ENCODE data around the gene NACC2. TPM values are rescaled to one million over a fixed set of nuclear protein-coding genes. Genes with fewer than 3 reads are reported as not detected.

Gene NACC2
- total RNA-seq, 4 donors from 2014 or later = 22.2 to 64.3 (median 26.5) TPM

- intact Hi-C loops (cut with DNase I; ENCODE audit: low total_unique reads) = no loop called here
- Histone ChIP-seq H3K27ac (no peak overlapping the region), H3K36me3 (peaks cover 0 to 8% (median 0%) of the 10 kb centered on the region in 4 donors), H3K9me3 (no peaks in the 10 kb centered on the region), H3K4me1 (peaks cover 20 to 30% (median 24%) of the 10 kb centered on the region in 4 donors), H3K4me3 (no peak overlapping the region), H3K27me3 (no peaks in the 10 kb centered on the region)
- no peak for TF ChIP-seq EP300 (IDR thresholded peaks at IDR 0.05; ENCODE audit: low read depth)
- no peak for TF ChIP-seq CTCF (IDR thresholded peaks at IDR 0.05)
- TF ChIP-seq POLR2AphosphoS5 (IDR thresholded peaks at IDR 0.05) = no peak
- no peak for TF ChIP-seq POLR2A (IDR thresholded peaks at IDR 0.05)
- 84 to 93% methylated on average over 8 to 18 of the region's 21 CpGs for WGBS, 2 donors (ENCODE audit: low coverage in 1 of 2)
- DNase-seq = no peak
- in situ Hi-C loops (cut with MboI; ENCODE audit: low pct_ligation_motif_present in 1 of 4, low pct_unique_long_range_greater_than_20kb in 1 of 4, low sequenced_read_pairs in 3 of 4) = no loop called here
Observed at GRCh38 chr9:136047775-136048559, 47.1 kb downstream of the NACC2 start.

GRCh38 chr9:136047076-136047774 is 47.9 kb downstream of the NACC2 start:
- peaks cover 0 to 8% (median 0%) of the 10 kb centered on the region in 4 donors for H3K36me3 ChIP-seq
- H3K27ac ChIP-seq = no peak overlapping the region
- intact Hi-C loops (cut with DNase I; ENCODE audit: low total_unique reads) (no loop called here), in situ Hi-C loops (cut with MboI; ENCODE audit: low pct_ligation_motif_present in 1 of 4, low pct_unique_long_range_greater_than_20kb in 1 of 4, low sequenced_read_pairs in 3 of 4) (no loop called here)
- no peak for DNase-seq
- WGBS, 2 donors (ENCODE audit: low coverage in 1 of 2) = 80 to 93% methylated on average over 2 to 22 of the region's 31 CpGs
- no peak overlapping the region for H3K4me3 ChIP-seq
- H3K27me3 ChIP-seq = no peaks in the 10 kb centered on the region
- peaks cover 12 to 23% (median 17%) of the 10 kb centered on the region in 4 donors for H3K4me1 ChIP-seq
- TF ChIP-seq CTCF (IDR thresholded peaks at IDR 0.05) (no peak), POLR2A (IDR thresholded peaks at IDR 0.05) (no peak), POLR2AphosphoS5 (IDR thresholded peaks at IDR 0.05) (no peak), EP300 (IDR thresholded peaks at IDR 0.05; ENCODE audit: low read depth) (no peak)
- H3K9me3 ChIP-seq = no peaks in the 10 kb centered on the region

- 53 to 85% methylated on average over 5 to 18 of the region's 18 CpGs for WGBS, 2 donors (ENCODE audit: low coverage in 1 of 2)
- intact Hi-C loops (cut with DNase I; ENCODE audit: low total_unique reads) = no loop called here
- H3K4me1 ChIP-seq = peaks cover 9 to 16% (median 12%) of the 10 kb centered on the region in 4 donors
- DNase-seq = no peak
- H3K4me3 ChIP-seq = no peak overlapping the region
- TF ChIP-seq CTCF (IDR thresholded peaks at IDR 0.05) (no peak), POLR2A (IDR thresholded peaks at IDR 0.05) (no peak), POLR2AphosphoS5 (IDR thresholded peaks at IDR 0.05) (no peak), EP300 (IDR thresholded peaks at IDR 0.05; ENCODE audit: low read depth) (no peak)
- in situ Hi-C loops (cut with MboI; ENCODE audit: low pct_ligation_motif_present in 1 of 4, low pct_unique_long_range_greater_than_20kb in 1 of 4, low sequenced_read_pairs in 3 of 4) = no loop called here
- H3K9me3 ChIP-seq = no peaks in the 10 kb centered on the region
- H3K27ac ChIP-seq = no peak overlapping the region
- H3K27me3 ChIP-seq = no peaks in the 10 kb centered on the region
- peaks cover 0 to 8% (median 0%) of the 10 kb centered on the region in 4 donors for H3K36me3 ChIP-seq
Observed at GRCh38 chr9:136046554-136046920, 48.6 kb downstream of the NACC2 start.
